Endodermal cell (in vitro differentiated cells): ENCODE data around the gene RASA2. TPM values are rescaled to one million over a fixed set of nuclear protein-coding genes. Genes with fewer than 3 reads are reported as not detected.
A peak's percentile ranks its signal among the peaks of the same experiment; 100 is the strongest.

Experiments used
- DNase-seq: peaks from one replicate; pipeline ENCODE4 v3.0.0-alpha.2; 2017
- H3K27ac ChIP-seq: 2 replicates; pipeline ENCODE4 v1.5.1; 2013; ENCODE audit warnings: mild to moderate bottlenecking, low read depth, low read length, moderate library complexity
- H3K27me3 ChIP-seq: 2 replicates; pipeline ENCODE4 v1.6.1; 2013; ENCODE audit warnings: mild to moderate bottlenecking, low read length, moderate library complexity; ENCODE audit not compliant: insufficient read depth, control insufficient read depth, poor library complexity, severe bottlenecking
- H3K36me3 ChIP-seq: 2 replicates; pipeline ENCODE4 v1.7.0; 2013; ENCODE audit warnings: mild to moderate bottlenecking, low read length, moderate library complexity; ENCODE audit not compliant: control insufficient read depth, insufficient read depth
- H3K4me1 ChIP-seq: one replicate; pipeline ENCODE4 v1.7.0; 2013; ENCODE audit warnings: low read length; ENCODE audit not compliant: control insufficient read depth, insufficient read depth
- H3K4me3 ChIP-seq: 2 replicates; pipeline ENCODE4 v1.5.1; 2013; ENCODE audit warnings: mild to moderate bottlenecking, low read length, moderate library complexity
- H3K9ac ChIP-seq: 2 replicates; pipeline ENCODE4 v1.6.1; 2013; ENCODE audit warnings: mild to moderate bottlenecking, low read length, moderate library complexity; ENCODE audit not compliant: poor library complexity, severe bottlenecking; ENCODE audit errors: extremely low read depth
- H3K9me3 ChIP-seq: 2 replicates; pipeline ENCODE4 v1.6.1; 2013; ENCODE audit warnings: mild to moderate bottlenecking, low read length, moderate library complexity; ENCODE audit not compliant: control insufficient read depth
- H3K27ac Mint-ChIP-seq: 2 replicates; pipeline ENCODE4 v1.8.0; 2020; ENCODE audit warnings: mixed read lengths
- H3K27me3 Mint-ChIP-seq: 2 replicates; pipeline ENCODE4 v1.8.0; 2021; ENCODE audit warnings: mild to moderate bottlenecking, mixed read lengths; ENCODE audit not compliant: insufficient read depth
- H3K36me3 Mint-ChIP-seq: 2 replicates; pipeline ENCODE4 v1.8.0; 2020; ENCODE audit warnings: low read depth, mixed read lengths
- H3K4me1 Mint-ChIP-seq: 2 replicates; pipeline ENCODE4 v1.8.0; 2020; ENCODE audit warnings: mixed read lengths
- H3K4me3 Mint-ChIP-seq: 2 replicates; pipeline ENCODE4 v1.8.0; 2020; ENCODE audit warnings: mild to moderate bottlenecking, moderate library complexity, mixed read lengths
- H3K9me3 Mint-ChIP-seq: 2 replicates; pipeline ENCODE4 v1.8.0; 2020; ENCODE audit warnings: mild to moderate bottlenecking, mixed read lengths
- WGBS, 2 experiments: methylation state at CpG; one replicate each; pipeline versions ENCODE4 v1.1.5 to v1.1.7; 2013; ENCODE audit warnings: missing lambda C conversion rate in 2 of 2, mixed read lengths in 1 of 2; ENCODE audit not compliant: insufficient coverage in 1 of 2, insufficient read length in 1 of 2; 5-methylcytosine and 5-hydroxymethylcytosine counted together
- total RNA-seq, 2 donors: library from RNA; stranded (reverse); fragmentation: NEBNext Ultra II Directional in 1 of 2; extraction: Animal tissue kit (Norgen Biotek cat#: 25700) in 1 of 2; gene quantifications; 2 replicates in 1 of 2; 3 replicates in 1 of 2; pipeline ENCODE4 v1.2.1, GENCODE V29; 2021
- TF ChIP-seq, protein P1 (sequence below): fragments of 200-600 bp; sonication (generic); conservative IDR thresholded peaks from 2 replicates; pipeline ENCODE4 v1.5.0; 2021; ENCODE audit warnings: antibody characterized with exemption, mild to moderate bottlenecking

The RASA2 gene
- total RNA-seq, 2 donors from 2014 or later: 20.5 to 25.0 TPM

DNA sequence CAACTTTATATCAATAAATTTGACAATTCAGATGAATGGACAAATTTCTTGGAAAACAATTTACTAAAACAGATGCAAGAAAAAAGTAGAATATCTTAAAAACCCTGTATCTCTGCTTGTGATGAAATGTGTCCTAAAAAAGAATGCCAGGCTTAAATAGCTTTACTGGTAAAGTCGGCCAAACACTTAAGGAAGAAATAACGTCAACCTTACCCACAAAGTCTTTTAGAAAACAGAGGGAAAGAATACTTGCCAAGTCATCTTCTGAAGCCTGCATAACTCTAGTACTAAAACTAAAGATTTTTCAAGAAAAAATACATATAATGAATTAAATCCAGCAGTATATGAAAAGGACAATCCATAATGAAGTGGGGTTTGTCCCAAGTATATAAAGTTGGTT lies 111.1 kb downstream of the RASA2 start:
- no peaks in the 10 kb centered on the region for H3K4me1 ChIP-seq
- DNase-seq: no peak
- H3K27me3 Mint-ChIP-seq: no peaks in the 10 kb centered on the region
- peaks cover 72% of the 10 kb centered on the region for H3K36me3 Mint-ChIP-seq
- H3K27ac ChIP-seq: no peak overlapping the region
- TF ChIP-seq, protein P1, sequence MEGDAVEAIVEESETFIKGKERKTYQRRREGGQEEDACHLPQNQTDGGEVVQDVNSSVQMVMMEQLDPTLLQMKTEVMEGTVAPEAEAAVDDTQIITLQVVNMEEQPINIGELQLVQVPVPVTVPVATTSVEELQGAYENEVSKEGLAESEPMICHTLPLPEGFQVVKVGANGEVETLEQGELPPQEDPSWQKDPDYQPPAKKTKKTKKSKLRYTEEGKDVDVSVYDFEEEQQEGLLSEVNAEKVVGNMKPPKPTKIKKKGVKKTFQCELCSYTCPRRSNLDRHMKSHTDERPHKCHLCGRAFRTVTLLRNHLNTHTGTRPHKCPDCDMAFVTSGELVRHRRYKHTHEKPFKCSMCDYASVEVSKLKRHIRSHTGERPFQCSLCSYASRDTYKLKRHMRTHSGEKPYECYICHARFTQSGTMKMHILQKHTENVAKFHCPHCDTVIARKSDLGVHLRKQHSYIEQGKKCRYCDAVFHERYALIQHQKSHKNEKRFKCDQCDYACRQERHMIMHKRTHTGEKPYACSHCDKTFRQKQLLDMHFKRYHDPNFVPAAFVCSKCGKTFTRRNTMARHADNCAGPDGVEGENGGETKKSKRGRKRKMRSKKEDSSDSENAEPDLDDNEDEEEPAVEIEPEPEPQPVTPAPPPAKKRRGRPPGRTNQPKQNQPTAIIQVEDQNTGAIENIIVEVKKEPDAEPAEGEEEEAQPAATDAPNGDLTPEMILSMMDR: no peak
- peaks cover 38% of the 10 kb centered on the region for H3K9me3 Mint-ChIP-seq
- H3K4me1 Mint-ChIP-seq: no peaks in the 10 kb centered on the region
- H3K9ac ChIP-seq: no peak overlapping the region
- no peaks in the 10 kb centered on the region for H3K27me3 ChIP-seq
- H3K36me3 ChIP-seq: peaks cover 91% of the 10 kb centered on the region
- H3K9me3 ChIP-seq: peaks cover 42% of the 10 kb centered on the region
- no peak overlapping the region for H3K27ac Mint-ChIP-seq
- no peak overlapping the region for H3K4me3 Mint-ChIP-seq
- H3K4me3 ChIP-seq: no peak overlapping the region
- 94% methylated on average over 2 of the region's 2 CpGs; no CpG with 5 or more reads in 1 of the 2 experiments for WGBS, 2 experiments

DNA sequence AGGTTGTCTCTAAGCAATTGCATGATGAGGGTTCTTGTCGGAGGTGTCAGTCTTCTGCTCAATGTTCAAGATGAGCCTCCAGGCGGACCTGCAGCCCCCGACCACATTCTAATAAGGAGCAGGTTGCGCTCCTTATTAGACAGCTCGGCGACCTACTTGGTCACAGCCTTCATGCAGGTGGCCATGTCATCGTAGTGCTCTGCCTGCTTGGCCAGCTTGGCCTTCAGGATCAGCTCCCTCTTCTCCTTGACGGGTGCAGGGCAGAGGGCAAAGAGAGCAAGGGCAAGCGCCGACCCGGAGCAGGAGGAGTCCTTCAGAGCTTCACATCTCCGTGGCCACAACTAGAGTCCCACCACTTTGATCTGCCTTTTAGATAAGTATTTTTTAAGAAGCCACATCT lies 113.5 kb downstream of the RASA2 start:
- TF ChIP-seq, protein P1: no peak
- 96 to 97% methylated on average over 4 to 12 of the region's 12 CpGs for WGBS, 2 experiments
- Histone ChIP-seq H3K9ac (no peak overlapping the region), H3K27ac (no peak overlapping the region), H3K4me3 (no peak overlapping the region), H3K36me3 (peaks cover 67% of the 10 kb centered on the region), H3K9me3 (peaks cover 40% of the 10 kb centered on the region), H3K4me1 (no peaks in the 10 kb centered on the region), H3K27me3 (no peaks in the 10 kb centered on the region)
- DNase-seq: no peak
- H3K4me3 Mint-ChIP-seq: no peak overlapping the region
- no peaks in the 10 kb centered on the region for H3K27me3 Mint-ChIP-seq
- H3K36me3 Mint-ChIP-seq: peaks cover 57% of the 10 kb centered on the region
- no peaks in the 10 kb centered on the region for H3K4me1 Mint-ChIP-seq
- peaks cover 31% of the 10 kb centered on the region for H3K9me3 Mint-ChIP-seq
- no peak overlapping the region for H3K27ac Mint-ChIP-seq

DNA sequence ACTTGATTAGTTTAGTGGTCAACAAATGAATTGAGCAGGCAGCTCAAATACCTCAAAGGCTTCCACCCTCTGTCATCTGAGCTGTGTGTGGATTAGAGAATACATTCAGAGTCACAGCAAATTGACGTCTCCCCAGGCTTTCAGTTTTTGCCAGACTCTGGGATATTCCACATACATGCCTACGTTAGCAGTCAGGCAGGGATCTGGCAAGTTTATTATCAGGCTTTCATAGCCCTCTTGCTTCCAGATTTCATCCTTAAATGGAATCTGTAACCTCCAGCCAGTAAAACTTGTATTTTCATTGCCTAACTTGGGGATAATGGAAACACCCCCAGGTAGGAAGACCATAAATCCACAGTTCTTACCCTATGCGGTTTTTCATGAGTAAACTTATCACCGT lies 115.9 kb downstream of the RASA2 start:
- Histone ChIP-seq H3K36me3 (peaks cover 57% of the 10 kb centered on the region), H3K9ac (no peak overlapping the region), H3K4me1 (no peaks in the 10 kb centered on the region), H3K9me3 (peaks cover 40% of the 10 kb centered on the region), H3K27me3 (no peaks in the 10 kb centered on the region), H3K4me3 (peak overlapping the region; percentile 64), H3K27ac (no peak overlapping the region)
- H3K9me3 Mint-ChIP-seq: peaks cover 31% of the 10 kb centered on the region
- WGBS, 2 experiments: 89 to 97% methylated on average over 4 of the region's 4 CpGs
- no peaks in the 10 kb centered on the region for H3K4me1 Mint-ChIP-seq
- H3K4me3 Mint-ChIP-seq: no peak overlapping the region
- H3K27me3 Mint-ChIP-seq: no peaks in the 10 kb centered on the region
- no peak overlapping the region for H3K27ac Mint-ChIP-seq
- DNase-seq: no peak
- TF ChIP-seq, protein P1: no peak
- H3K36me3 Mint-ChIP-seq: peaks cover 51% of the 10 kb centered on the region
